GM19099 (cell line): ENCODE results near the gene GPC1.
A peak's percentile ranks its signal among the peaks of the same experiment; 100 is the strongest.

Source experiments
- POLR2A ChIP-seq: IDR thresholded peaks from 3 replicates; pipeline ENCODE4 v1.6.1; 2011; ENCODE audit warnings: low read depth; ENCODE audit not compliant: insufficient read length; ENCODE audit errors: extremely low read depth

The GPC1 gene

DNA sequence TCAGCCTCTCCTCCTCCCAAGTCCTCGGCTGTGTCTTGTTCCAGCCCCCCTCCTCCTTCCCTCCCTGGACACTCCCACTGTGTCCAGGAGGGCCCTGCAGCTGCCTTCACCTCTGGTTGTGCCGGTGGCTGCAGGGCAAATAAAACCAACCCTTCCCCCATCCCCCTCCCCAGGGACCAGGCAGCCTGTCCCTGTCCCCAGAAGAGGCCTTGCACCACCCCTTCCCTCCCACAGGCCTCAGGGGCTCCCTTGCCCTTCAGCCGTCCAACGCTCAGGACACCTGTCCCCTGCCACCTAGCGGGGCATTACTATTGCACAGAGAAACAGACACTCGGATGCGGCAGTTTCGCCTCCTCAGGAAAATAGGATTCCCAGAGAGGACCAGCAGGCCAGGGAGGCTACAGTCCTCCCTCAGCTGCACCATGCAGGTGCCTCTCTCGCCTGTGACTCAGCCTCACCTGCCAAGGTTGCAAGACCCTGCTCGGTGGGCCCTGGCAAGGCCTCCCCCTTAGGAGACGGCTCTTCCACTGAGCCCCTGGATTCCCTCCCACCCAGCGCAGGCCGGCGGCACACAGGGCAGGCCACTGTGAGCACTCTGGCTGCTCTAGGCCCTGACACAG is 5.5 kb upstream of the GPC1 start:
- TF ChIP-seq POLR2A = no peak

DNA sequence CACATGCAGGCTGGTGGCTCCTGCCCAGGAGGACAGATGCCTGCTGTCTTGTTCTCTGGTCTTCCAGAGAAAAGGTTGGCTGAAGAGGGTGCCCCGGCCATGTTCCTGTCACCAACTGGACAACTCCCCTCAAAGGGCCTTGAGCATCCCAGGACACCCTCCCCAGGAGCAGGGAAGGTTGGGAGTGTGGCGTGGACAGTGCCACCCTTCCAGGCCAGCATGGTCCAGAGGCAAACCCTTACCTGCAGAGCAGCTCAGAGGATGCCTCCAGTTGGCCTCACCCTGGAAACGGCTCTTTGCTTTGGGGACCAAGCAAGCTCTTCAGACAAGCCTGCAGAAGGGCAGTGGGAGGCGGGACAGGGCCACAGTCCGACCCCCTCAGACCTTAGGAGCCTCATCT is 4.9 kb upstream of the GPC1 start:
- TF ChIP-seq POLR2A = no peak

DNA sequence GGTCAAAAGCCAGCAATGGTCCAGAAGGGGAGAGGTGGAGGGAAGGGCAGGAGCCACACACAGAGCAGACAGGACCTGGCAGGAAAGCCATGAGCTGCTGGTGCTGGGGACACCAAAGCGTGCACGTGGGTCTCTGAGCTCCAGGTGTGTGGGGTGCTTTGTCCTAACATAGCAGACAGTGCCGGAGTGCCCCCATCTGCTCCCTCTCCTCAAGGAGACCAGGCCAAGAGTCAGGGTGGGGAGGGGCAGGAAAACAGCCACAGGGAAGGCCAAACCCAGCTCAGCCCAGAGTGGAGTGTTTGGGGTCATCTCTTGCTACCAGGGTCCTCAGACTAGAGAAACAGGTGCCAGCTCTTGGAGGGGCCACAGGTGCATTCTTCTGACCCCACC is 4.2 kb upstream of the GPC1 start:
- TF ChIP-seq POLR2A = no peak

DNA sequence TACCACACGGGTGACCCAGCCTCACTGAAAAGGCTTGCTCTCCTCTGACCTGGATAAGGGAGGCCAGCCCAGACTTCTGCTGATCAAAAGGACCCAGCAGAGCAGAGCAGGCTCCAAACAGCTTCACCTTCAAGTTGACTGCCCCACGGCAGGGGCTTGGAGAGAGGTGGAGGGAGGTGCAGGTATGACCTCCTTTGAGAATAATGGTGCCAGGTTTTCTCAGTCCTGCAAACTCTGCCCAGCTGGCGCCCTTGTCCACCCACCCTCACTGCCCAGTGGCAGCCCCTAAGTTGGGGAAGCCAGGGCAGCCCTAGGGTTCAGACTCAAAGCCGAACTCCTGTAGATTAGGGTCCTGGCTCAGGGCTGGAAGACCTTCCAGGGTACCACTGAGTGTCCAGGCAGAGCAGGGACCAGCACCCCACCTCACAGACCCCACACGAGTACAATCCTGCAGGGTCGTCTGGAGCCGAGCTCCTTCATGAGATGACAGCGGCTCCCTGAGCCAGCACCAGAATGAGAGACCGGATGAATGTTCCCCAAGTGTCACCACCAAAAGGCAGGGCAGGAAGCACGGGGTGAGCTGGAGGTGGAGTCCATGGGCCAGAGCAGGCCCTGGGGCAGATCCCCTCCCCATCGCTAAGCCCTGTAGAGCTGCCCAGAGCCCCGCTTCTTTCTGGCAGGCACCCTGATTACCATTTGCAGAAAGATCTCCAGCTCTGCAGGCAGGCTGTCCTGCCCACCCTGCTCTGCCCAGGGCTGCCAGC is 3.6 kb upstream of the GPC1 start:
- TF ChIP-seq POLR2A = no peak

GRCh38 chr2:240432430-240432819 is 3.0 kb upstream of the GPC1 start:
- TF ChIP-seq POLR2A = no peak

- TF ChIP-seq POLR2A = no peak
Observed at GRCh38 chr2:240432820-240433801, 2.4 kb upstream of the GPC1 start.

DNA sequence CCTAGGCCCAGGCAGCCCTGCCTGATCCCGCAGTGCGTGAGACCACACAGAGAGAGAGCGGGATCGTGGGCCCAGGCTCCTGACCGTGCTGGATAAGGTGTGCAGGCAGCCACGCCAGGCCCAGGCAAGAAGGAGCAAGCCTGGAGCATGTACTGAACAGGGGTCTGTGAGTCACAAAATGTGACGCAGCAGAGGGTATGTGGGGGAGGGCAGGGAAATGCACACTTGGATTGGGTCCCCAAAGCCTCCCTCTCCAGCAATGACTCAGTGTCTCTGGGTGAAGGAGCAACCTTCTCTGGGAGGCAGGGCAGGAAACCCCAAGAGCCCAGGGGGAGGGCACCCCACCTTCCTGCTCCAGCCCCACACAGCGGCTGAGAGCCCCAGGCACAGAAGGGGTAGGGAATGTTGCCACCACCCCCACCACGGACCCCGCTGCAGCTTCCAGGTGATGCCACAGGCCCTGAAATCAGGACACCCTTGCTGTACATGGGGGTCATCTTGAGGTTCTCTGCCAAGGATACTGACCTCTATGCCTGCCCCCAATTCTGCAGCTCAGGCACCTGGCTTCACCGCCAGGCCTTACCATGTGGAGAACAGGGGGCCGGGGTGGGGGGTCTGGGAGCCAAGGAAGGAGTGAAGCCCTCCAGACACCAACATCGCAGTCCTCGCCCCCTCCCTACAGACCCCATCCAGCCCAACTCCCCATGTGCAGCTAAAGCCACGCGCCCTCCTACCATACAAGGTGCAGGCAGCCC is 1.3 kb upstream of the GPC1 start:
- TF ChIP-seq POLR2A = no peak

DNA sequence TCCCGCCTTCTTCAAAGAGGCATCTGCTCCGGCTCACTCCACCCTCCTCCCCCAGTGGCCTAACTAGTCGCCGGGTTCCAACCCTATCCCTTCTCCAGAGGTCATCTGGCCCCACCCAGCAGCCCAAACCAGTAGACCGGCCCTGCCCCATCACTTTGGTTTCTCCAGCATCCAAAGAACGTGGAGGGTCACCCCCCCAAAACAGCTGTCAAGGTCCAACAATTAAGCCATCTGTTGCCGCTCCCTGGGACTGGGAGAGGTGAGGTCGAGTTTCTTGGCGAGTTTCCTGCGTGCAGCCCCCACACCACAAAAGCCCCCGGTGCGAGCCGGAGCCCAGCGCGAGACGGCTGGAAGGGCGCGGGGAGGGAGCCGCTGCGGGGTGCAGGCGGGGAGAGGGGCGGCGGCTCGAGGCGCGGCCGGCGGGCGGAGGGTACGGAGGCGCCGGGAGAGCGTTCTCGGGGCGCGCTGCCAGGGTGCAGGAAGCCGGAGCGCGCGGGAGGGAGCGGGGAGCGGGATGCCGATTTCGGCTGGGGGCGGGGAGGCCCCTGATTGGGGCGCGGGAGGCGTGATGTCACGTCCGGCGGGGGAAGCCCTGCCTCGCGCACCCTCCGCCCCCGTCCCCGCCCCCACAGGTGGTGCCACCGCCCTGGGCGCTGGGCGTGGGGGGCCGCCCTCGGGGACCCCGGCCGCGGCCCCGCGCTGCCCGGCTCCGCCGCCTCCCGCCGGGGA is 571 bp upstream of the GPC1 start:
- TF ChIP-seq POLR2A = peak; percentile 19

DNA sequence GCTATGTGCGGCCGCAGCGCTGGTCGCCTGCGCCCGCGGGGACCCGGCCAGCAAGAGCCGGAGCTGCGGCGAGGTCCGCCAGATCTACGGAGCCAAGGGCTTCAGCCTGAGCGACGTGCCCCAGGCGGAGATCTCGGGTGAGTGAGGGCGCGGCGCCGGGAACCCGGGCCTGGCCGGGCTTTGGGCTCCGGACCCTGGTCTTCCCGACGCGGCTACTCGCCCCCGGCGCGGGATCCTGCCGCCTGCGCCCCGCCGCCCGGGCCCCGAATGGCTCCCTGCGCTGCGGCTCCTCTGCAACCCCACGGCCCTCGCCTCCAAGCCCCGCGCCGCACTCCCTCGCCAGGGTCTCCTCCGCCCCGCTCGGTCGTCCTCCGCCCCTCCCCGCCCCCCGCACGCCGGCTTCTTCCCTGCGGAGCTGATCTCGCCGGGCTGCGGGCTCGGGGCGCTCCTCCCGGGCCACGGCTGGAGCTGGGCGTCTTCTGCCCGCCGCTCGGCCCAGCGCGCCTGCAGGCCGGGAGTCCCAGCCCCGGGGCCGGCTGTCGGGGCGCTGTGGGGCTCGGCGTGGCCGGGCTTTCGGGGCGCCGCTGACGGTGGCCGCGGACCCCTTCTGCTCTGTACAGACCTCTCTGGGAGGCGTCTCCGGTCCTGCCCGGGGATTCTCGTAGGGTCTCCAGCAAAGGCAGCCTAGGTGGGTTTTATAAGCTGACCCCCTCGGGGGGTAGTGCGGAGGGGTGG is 652 bp downstream of the GPC1 start:
- no peak for TF ChIP-seq POLR2A

DNA sequence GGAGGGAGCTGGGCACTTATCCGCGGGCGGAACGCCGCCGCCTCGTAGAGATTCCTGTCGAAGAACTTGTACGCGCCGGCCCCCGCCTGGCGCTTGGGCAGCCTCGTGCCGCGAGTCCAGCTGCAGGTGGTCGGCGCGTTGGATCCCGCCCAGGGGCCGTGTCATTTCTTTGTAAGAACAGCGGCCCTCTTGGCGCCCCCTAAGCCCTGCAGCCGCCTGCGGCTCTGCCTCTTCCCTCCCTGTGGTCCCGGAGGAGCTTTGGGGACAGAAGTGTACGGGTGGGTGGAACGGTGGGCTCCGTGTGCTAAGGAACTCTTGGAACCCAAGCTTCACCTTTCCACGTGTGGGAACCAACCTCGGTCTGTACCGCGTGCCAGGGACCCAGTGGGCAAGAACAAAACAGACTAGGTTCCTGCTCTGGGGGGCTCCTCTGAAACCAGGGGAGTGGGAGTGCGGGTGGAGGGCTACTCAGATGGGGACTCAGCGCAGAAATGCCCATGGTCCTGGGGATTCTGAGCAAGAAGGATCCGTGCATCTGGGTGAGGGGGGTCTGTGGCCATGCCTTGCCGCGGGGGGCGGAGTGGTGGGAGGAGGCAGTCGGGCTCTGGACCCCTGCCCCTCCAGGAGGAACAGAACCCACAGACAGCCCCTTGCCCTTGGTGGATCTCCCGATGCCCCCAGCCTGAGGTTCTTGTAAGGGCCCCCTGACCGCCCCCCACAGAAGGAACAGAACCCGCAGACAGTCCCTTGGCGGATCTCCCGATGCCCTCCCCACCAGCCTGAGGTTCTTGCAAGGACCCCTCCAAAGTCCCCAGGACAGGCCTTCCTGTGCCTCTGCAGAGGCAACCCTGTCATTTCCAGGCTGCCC is 1.5 kb downstream of the GPC1 start:
- no peak for TF ChIP-seq POLR2A

DNA sequence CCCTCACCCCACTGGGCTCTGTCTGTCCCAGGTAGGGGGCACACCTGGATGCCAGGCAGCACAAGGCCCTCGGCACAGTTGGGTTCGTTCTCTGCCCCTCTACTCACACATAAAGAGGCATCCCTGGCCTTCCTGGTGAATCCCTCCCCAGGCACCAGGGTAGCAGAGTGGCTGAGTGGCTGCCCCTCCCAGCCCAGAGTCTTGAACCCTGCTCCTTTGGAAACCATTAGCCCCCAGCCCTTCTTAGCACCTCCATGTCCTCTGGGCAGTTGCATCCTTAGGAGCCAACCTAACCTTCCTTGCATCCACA is 2.0 kb downstream of the GPC1 start:
- no peak for TF ChIP-seq POLR2A

DNA sequence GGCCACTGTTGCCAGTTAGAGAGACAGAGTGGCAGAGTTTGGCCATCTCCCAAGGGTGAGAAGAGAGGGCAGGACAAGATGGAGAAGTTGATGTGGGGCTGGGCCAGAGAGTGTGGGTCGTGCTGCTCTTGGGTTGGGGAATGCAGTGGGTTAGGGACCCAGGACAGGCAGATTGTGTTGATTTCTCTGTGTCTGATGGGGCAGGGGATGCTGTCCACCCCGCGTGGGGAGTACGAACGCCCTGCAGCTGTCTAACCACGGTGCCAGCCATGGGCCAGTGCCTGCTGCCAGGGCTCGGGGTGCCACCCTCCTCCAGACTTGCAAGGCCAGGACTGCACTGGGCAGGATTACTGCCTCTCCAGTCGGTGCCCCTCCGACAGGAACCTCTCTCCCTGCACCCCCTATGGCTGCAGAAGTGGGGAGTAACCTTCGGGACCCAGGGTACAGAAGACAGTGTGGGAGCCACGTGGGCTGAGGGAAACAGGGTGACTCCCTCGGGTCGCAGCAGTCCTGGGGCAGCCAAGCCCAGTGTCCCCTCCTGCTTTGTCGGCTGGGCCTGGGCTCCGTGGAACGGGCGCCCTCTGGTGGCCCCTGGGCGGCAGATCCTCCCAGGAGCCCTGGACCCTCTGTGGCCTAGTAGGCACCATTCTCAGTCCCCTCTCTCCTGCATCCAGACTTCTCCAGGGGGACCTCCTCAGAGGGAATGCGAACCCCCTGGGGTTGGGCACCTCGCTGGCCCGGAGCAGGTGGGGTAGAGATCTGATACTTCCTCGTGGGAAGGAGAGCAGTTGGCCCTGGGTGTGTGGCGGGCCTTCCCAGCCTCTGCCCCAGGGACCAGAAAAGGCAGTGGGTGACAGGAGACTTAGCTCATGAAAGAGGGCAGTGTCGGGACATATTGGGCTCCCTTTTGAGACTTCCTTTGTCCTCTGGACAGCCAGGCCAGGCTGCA is 2.7 kb downstream of the GPC1 start:
- no peak for TF ChIP-seq POLR2A
